Progenitor cell of endocrine pancreas (in vitro differentiated cells): Measurements from ENCODE around the gene OSTC. TPM values are rescaled to one million over a fixed set of nuclear protein-coding genes. Genes with fewer than 3 reads are reported as not detected.
"Not testable (repeated sequence)": the region's sequence is repeated elsewhere in the genome, so short reads cannot be mapped to it uniquely, and the experiment has no call there.

Experiments
- DNase-seq: peaks from one replicate; pipeline ENCODE4 v3.0.0; 2021; ENCODE audit warnings: low spot score; ENCODE audit not compliant: unreplicated experiment
- H3K27ac Mint-ChIP-seq: 2 replicates; pipeline ENCODE4 v1.8.0; 2021; ENCODE audit warnings: mild to moderate bottlenecking, moderate library complexity, mixed read lengths
- H3K27me3 Mint-ChIP-seq: 2 replicates; pipeline ENCODE4 v1.8.0; 2021; ENCODE audit warnings: mixed read lengths
- H3K36me3 Mint-ChIP-seq: 2 replicates; pipeline ENCODE4 v1.8.0; 2022; ENCODE audit warnings: mixed read lengths; ENCODE audit not compliant: insufficient read depth
- H3K4me1 Mint-ChIP-seq: 2 replicates; pipeline ENCODE4 v1.8.0; 2021; ENCODE audit warnings: low read depth, mixed read lengths
- H3K4me3 Mint-ChIP-seq: 2 replicates; pipeline ENCODE4 v1.8.0; 2021; ENCODE audit warnings: low read depth, mild to moderate bottlenecking, moderate library complexity, mixed read lengths
- H3K9me3 Mint-ChIP-seq: 2 replicates; pipeline ENCODE4 v1.8.0; 2021; ENCODE audit warnings: low read depth, mixed read lengths
- total RNA-seq: library from RNA; stranded (reverse); gene quantifications from 2 replicates; pipeline ENCODE4 v1.2.1, GENCODE V29; 2021
- TF ChIP-seq, protein P1 (sequence below): fragments of 200-600 bp; sonication (generic); IDR thresholded peaks from one replicate; pipeline ENCODE4 v1.5.0; 2021; ENCODE audit warnings: antibody characterized with exemption, mild to moderate bottlenecking; ENCODE audit not compliant: unreplicated experiment

Gene OSTC
- total RNA-seq, 1 donor from 2014 or later = 155 TPM

DNA sequence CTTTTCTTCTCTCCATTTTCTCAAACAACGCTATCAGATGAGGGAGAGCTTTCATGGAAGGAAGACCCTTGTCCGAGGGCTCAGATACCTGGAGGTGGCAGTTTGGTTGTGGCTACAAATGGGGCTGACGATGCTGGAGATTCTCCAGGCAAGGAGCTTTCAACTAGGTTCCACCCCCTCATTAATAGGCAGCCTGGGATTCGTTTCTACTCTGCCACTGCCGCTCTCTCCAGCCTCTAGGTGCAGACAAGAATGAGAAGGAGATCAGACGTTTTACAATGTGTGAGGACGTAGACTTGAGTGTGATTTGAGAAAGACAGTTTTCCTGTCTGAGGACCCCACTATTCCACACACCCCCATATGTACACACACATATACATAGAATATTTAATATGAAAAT is 59.3 kb downstream of the OSTC start:
- H3K27ac Mint-ChIP-seq = no peak overlapping the region
- TF ChIP-seq, protein P1, sequence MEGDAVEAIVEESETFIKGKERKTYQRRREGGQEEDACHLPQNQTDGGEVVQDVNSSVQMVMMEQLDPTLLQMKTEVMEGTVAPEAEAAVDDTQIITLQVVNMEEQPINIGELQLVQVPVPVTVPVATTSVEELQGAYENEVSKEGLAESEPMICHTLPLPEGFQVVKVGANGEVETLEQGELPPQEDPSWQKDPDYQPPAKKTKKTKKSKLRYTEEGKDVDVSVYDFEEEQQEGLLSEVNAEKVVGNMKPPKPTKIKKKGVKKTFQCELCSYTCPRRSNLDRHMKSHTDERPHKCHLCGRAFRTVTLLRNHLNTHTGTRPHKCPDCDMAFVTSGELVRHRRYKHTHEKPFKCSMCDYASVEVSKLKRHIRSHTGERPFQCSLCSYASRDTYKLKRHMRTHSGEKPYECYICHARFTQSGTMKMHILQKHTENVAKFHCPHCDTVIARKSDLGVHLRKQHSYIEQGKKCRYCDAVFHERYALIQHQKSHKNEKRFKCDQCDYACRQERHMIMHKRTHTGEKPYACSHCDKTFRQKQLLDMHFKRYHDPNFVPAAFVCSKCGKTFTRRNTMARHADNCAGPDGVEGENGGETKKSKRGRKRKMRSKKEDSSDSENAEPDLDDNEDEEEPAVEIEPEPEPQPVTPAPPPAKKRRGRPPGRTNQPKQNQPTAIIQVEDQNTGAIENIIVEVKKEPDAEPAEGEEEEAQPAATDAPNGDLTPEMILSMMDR = no peak
- H3K9me3 Mint-ChIP-seq = peaks cover 3% of the 10 kb centered on the region
- H3K36me3 Mint-ChIP-seq = no peaks in the 10 kb centered on the region
- no peak overlapping the region for H3K4me3 Mint-ChIP-seq
- H3K4me1 Mint-ChIP-seq = peaks cover 1% of the 10 kb centered on the region
- peaks cover 32% of the 10 kb centered on the region for H3K27me3 Mint-ChIP-seq
- DNase-seq = no peak

DNA sequence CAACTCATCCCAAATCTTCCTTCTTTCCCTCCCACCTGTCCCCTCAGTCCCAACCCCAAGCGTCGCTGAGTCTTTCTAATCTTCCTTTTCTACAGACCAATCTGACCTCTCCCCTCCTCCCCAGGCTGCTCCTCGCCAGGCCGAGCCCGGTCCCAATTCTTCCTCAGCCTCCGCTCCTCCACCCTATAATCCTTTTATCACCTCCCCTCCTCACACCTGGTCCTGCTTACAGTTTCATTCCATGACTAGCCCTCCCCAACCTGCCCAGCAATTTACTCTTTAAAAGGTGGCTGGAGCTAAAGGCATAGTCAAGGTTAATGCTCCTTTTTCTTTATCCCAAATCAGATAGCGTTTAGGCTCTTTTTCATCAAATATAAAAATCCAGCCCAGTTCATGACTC is 60.2 kb downstream of the OSTC start:
- H3K4me1 Mint-ChIP-seq, DNase-seq, H3K36me3 Mint-ChIP-seq, H3K27ac Mint-ChIP-seq, H3K4me3 Mint-ChIP-seq, H3K9me3 Mint-ChIP-seq: not testable (repeated sequence)
- H3K27me3 Mint-ChIP-seq = peaks cover 38% of the 10 kb centered on the region

DNA sequence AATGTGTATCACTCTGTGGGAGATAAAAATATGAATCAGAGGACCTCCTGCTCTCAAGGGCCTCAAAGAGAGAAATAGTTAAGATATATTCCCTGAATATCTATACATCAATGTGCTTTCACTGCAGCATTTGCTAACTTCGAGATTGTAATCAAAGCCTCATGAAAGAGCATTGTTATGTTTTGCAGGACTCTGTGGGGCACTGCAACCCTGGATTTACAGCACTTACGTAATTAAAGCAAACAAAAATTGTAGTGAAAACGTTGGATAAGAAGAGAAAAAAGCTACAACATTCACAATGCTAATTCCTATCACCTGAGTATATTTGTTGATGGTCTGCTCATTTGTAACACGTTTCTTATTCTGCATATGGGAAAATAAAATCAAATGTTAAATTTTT is 64.5 kb downstream of the OSTC start:
- no peak overlapping the region for H3K4me3 Mint-ChIP-seq
- peaks cover 38% of the 10 kb centered on the region for H3K27me3 Mint-ChIP-seq
- peaks cover 1% of the 10 kb centered on the region for H3K4me1 Mint-ChIP-seq
- no peaks in the 10 kb centered on the region for H3K9me3 Mint-ChIP-seq
- TF ChIP-seq, protein P1 = no peak
- no peak overlapping the region for H3K27ac Mint-ChIP-seq
- H3K36me3 Mint-ChIP-seq = no peaks in the 10 kb centered on the region
- no peak for DNase-seq

DNA sequence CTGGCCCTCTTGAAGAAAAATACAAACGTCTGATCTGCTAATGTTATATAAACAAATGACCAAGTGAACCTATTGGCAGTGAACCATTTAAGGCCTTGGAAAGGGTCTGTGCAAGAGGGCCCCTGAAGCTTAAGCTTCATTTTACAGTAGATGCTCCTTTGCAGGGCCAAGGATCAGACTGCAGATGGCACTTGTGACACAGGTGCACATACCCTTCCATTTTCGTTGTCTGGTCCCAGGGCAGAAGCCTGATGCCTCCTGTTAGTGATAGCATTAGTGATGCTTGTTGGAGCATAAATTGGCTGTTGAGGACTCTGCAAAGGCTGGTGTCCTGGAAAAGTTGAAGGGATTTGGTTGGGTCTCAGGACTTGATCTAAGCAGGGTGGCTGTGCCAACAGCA is 65.9 kb downstream of the OSTC start:
- Mint-ChIP-seq H3K4me3 (no peak overlapping the region), H3K9me3 (no peaks in the 10 kb centered on the region), H3K27ac (no peak overlapping the region), H3K4me1 (peaks cover 1% of the 10 kb centered on the region), H3K27me3 (peaks cover 30% of the 10 kb centered on the region), H3K36me3 (no peaks in the 10 kb centered on the region)
- TF ChIP-seq, protein P1 = no peak
- no peak for DNase-seq

DNA sequence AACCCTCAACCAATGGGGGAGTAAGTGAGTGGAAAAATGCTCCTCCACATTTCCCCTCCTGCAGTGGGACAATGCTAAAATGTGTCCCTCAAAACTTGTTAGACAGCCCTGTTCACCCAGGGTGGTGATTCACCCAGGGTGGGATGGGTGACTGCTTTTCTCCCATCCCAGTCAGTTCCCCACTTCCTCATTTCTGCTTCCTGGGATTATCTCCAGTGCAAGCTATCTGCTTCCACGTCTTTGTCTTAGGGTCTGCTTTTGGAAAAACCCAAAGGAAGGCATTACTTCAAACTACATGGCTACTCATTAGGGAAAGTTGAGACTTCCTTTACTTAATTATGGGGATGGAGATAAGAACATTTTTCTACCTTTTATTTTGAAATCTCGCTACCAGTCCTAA is 67.0 kb downstream of the OSTC start:
- Mint-ChIP-seq H3K4me3 (no peak overlapping the region), H3K27me3 (peaks cover 23% of the 10 kb centered on the region), H3K36me3 (no peaks in the 10 kb centered on the region), H3K4me1 (peaks cover 1% of the 10 kb centered on the region), H3K27ac (no peak overlapping the region), H3K9me3 (peaks cover under 1% of the 10 kb centered on the region)
- TF ChIP-seq, protein P1 = no peak
- DNase-seq = no peak

Other genes with a start within 250 kb of the OSTC start
- 1,226 and 1,302 TPM in 2 replicates for gene RPL34, start 30.0 kb upstream of the OSTC start, total RNA-seq
- gene ETNPPL, start 112.5 kb downstream of the OSTC start, total RNA-seq = 0.22 and 1.1 TPM in 2 replicates